Measurements from ENCODE around the gene PSTPIP1. TPM values are rescaled to one million over a fixed set of nuclear protein-coding genes. Genes with fewer than 3 reads are reported as not detected.

PSTPIP1 gene
- total and polyA plus RNA-seq, 2 of the 4 experiments (the other 2 are of a cell fraction): 0.36 to 1.1 TPM

- dilution Hi-C loops (cut with HindIII; ENCODE audit: low sequenced_read_pairs, unreplicated experiment): no loop called here
Measured at GRCh38 chr15:77012117-77012712, 17.3 kb downstream of the PSTPIP1 start.

More at GRCh38 chr15:77012117-77012712, 17.3 kb downstream of the PSTPIP1 start:
- no peak overlapping the region for H2AK9ac ChIP-seq (replicated peaks; ENCODE audit: low read depth, low read length, poor library complexity)
- no peak overlapping the region for H4K91ac ChIP-seq (ENCODE audit: insufficient read depth, low read depth, low read length)
- H4K8ac ChIP-seq (ENCODE audit: low read depth in 2 of 2, low read length in 2 of 2): no peak overlapping the region
- H2AK5ac ChIP-seq (ENCODE audit: low read depth, low read length): no peak overlapping the region
- intact Hi-C loops (cut with micrococcal nuclease) (no loop called here), in situ Hi-C loops (cut with MboI; ENCODE audit: low sequenced_read_pairs) (no loop called here)
- H4K5ac ChIP-seq (ENCODE audit: low read depth, low read length): no peak overlapping the region
- no peaks in the 10 kb centered on the region for H3K9me3 ChIP-seq (ENCODE audit: control insufficient read depth, insufficient read depth, low read length)
- H2BK120ac ChIP-seq (ENCODE audit: low read depth, low read length): no peak overlapping the region
- H3K9me1 ChIP-seq (ENCODE audit: insufficient read depth, low read length): no peaks in the 10 kb centered on the region
- H3K36me3 ChIP-seq (ENCODE audit: control insufficient read depth, insufficient read depth, low read length): no peaks in the 10 kb centered on the region
- no peak overlapping the region for H3K27ac ChIP-seq (ENCODE audit: insufficient read depth, low read length)
- H3K79me1 ChIP-seq (ENCODE audit: low read depth in 1 of 2, low read length in 2 of 2): no peaks in the 10 kb centered on the region
- CTCF ChIA-PET: no interaction called here
- H3K18ac ChIP-seq (ENCODE audit: low read depth, low read length): no peak overlapping the region
- H3K9ac ChIP-seq (ENCODE audit: low read depth, low read length): no peak overlapping the region
- no peaks in the 10 kb centered on the region for H4K20me1 ChIP-seq (ENCODE audit: insufficient read depth, low read length)
- no peak overlapping the region for H2BK20ac ChIP-seq (ENCODE audit: low read depth, low read length)
- no peak overlapping the region for H3K23ac ChIP-seq (ENCODE audit: low read depth, low read length)
- no peak overlapping the region for H3K4me3 ChIP-seq (ENCODE audit: insufficient read depth, low read depth, low read length)
- no peak overlapping the region for H3K4ac ChIP-seq (ENCODE audit: low read depth, low read length)
- no peak overlapping the region for H2AFZ ChIP-seq (replicated peaks; ENCODE audit: low read length, poor library complexity)
- no peak overlapping the region for H3K4me2 ChIP-seq (ENCODE audit: low read depth, low read length)
- peaks cover 35% of the 10 kb centered on the region for H3K27me3 ChIP-seq (ENCODE audit: control insufficient read depth, insufficient read depth, low read length)
- POLR2A ChIA-PET (ENCODE audit: unreplicated experiment): no interaction called here
- H3K4me1 ChIP-seq (ENCODE audit: control insufficient read depth, insufficient read depth, low read length): no peaks in the 10 kb centered on the region
- WGBS, 2 experiments (ENCODE audit: extremely low coverage in 2 of 2, insufficient read length in 1 of 2): 61% methylated on average over 2 of the region's 3 CpGs; no CpG with 5 or more reads in 1 of the 2 experiments
- ATAC-seq (ENCODE audit: low read depth) (no peak), DNase-seq (no peak)
- no peak overlapping the region for H3K14ac ChIP-seq (replicated peaks; ENCODE audit: low read depth, low read length)
- H2BK15ac ChIP-seq (ENCODE audit: low read depth, low read length): no peak overlapping the region
- no peak overlapping the region for H2BK5ac ChIP-seq (ENCODE audit: low read depth, low read length, poor library complexity, severe bottlenecking)
- no TSS peak for BruUV-seq (replicated peaks)
- H3K56ac ChIP-seq (ENCODE audit: extremely low read depth, insufficient read depth, low read length): no peak overlapping the region
- no peak for TF ChIP-seq RAD21 (IDR thresholded peaks at IDR 0.05; ENCODE audit: low read length)
- TF ChIP-seq USF2 (IDR thresholded peaks at IDR 0.05; ENCODE audit: low read depth, low read length): no peak
- TF ChIP-seq CEBPB (IDR thresholded peaks at IDR 0.05; ENCODE audit: low read depth, low read length): no peak
- TF ChIP-seq RFX5 (IDR thresholded peaks at IDR 0.05; ENCODE audit: low read depth, low read length): no peak
